ENCODE results near the gene TACR1. TPM values are rescaled to one million over a fixed set of nuclear protein-coding genes. Genes with fewer than 3 reads are reported as not detected.

TACR1 gene
- total and polyA plus RNA-seq, 2 of the 8 experiments (the other 6 are each of a cell fraction or from before 2014, with no cell fraction given): 0.09 to 0.37 TPM

DNA sequence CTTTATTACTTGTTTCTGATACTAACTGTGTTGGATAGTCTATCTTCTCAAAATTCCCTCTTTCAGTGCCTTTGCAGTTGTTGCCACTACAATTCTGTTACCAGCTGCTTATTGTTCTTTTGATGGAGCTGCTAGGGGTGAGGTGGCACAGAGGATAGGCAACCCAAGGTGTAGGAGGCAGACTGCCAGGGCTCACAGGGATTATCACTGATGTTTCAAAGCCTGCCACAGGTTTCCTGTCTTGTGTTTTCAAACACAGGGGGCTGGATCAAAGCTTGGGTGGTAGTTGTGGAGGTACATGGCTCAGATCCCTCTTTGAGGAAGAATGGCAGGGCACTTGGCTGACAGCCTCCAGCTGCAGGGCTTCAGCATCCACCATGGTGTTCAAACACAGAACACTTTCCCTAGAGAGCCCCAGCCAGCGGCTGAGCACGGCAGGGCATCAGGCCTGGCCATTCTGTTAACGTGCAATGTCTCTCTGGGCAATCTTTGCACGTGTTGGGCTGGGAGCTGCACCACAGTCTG, 153.7 kb downstream of the TACR1 start:
- POLR2A ChIA-PET (ENCODE audit: partially characterized antibody): no interaction called here
- H3K79me2 ChIP-seq (ENCODE audit: control insufficient read depth in 1 of 2, insufficient read depth in 2 of 2, low read length in 2 of 2): no peaks in the 10 kb centered on the region
- no peaks in the 10 kb centered on the region for H4K20me1 ChIP-seq (replicated peaks in 1 of 2; ENCODE audit: control insufficient read depth in 1 of 2, insufficient read depth in 2 of 2, low read length in 2 of 2)
- no peaks in the 10 kb centered on the region for H3K4me1 ChIP-seq (replicated peaks in 1 of 4; ENCODE audit: control insufficient read depth in 3 of 4, insufficient read depth in 4 of 4, low read length in 3 of 4)
- H3K4me2 ChIP-seq (ENCODE audit: insufficient read depth in 1 of 2, low read depth in 2 of 2, low read length in 2 of 2): no peak overlapping the region
- H2BK12ac ChIP-seq (ENCODE audit: low read depth, low read length): no peak overlapping the region; the same call in 1 of the 2 replicates
- H3K79me1 ChIP-seq (ENCODE audit: low read depth, low read length): no peaks in the 10 kb centered on the region
- no peak overlapping the region for H2BK20ac ChIP-seq (ENCODE audit: low read length)
- no peaks in the 10 kb centered on the region for H3K36me3 ChIP-seq (ENCODE audit: control insufficient read depth in 2 of 4, insufficient read depth in 4 of 4, low read length in 3 of 4)
- H2BK5ac ChIP-seq (ENCODE audit: low read depth, low read length): no peak overlapping the region
- no peaks in the 10 kb centered on the region for H3K9me3 ChIP-seq (ENCODE audit: insufficient read depth in 2 of 2, low read depth in 1 of 2, low read length in 1 of 2)
- 82% methylated on average over 4 of the region's 4 CpGs; no CpG with 5 or more reads in 1 of the 2 experiments for WGBS, 2 experiments (ENCODE audit: extremely low coverage in 1 of 2, insufficient coverage in 1 of 2, insufficient read length in 1 of 2, insufficient replicate concordance in 2 of 2, low coverage in 1 of 2, low lambda C conversion rate in 2 of 2, missing lambda C conversion rate in 1 of 2)
- H3K27ac ChIP-seq (ENCODE audit: low read depth, low read length): no peak overlapping the region
- H3K23ac ChIP-seq (ENCODE audit: insufficient read length): no peak overlapping the region
- DNase-seq (ENCODE audit: low read depth in 1 of 2, low spot score in 2 of 2) (no peak), FAIRE-seq (no peak)
- no peak overlapping the region for H2AFZ ChIP-seq (ENCODE audit: low read length)
- no peak overlapping the region for H2BK15ac ChIP-seq (ENCODE audit: low read length)
- CTCF ChIA-PET (ENCODE audit: partially characterized antibody): interaction anchor here (0.6 to 4.0 kb wide), 6 partner anchors 9 to 338 kb away, joined by 3 to 21 read pairs (median 3); no protein-coding TSS in a partner anchor
- H3K18ac ChIP-seq (ENCODE audit: extremely low read depth, low read length): no peak overlapping the region
- H3K4ac ChIP-seq (replicated peaks; ENCODE audit: insufficient read length, low read depth, low read length): no peak overlapping the region
- no peak overlapping the region for H4K91ac ChIP-seq (replicated peaks; ENCODE audit: insufficient read length, low read length)
- H2BK120ac ChIP-seq (replicated peaks; ENCODE audit: low read depth, low read length): no peak overlapping the region
- no peak overlapping the region for H2AK5ac ChIP-seq (ENCODE audit: low read depth, low read length)
- no peak overlapping the region for H3K9ac ChIP-seq (replicated peaks in 1 of 4; ENCODE audit: extremely low read depth in 1 of 4, low read depth in 3 of 4, low read length in 3 of 4)
- no peak overlapping the region for H3K14ac ChIP-seq (ENCODE audit: insufficient read length)
- no peaks in the 10 kb centered on the region for H3K27me3 ChIP-seq (replicated peaks in 1 of 4; ENCODE audit: control insufficient read depth in 3 of 4, extremely low read depth in 1 of 4, insufficient read depth in 3 of 4, low read length in 3 of 4)
- H4K5ac ChIP-seq (ENCODE audit: insufficient read length, low read depth, low read length): no peak overlapping the region
- no peaks in the 10 kb centered on the region for H3K23me2 ChIP-seq (ENCODE audit: low read depth, low read length)
- H3K56ac ChIP-seq (replicated peaks; ENCODE audit: insufficient read length, low read depth, low read length): no peak overlapping the region
- no peak overlapping the region for H4K8ac ChIP-seq (ENCODE audit: extremely low read depth, insufficient read depth, low read length)
- TF ChIP-seq CEBPB (IDR thresholded peaks at IDR 0.05; ENCODE audit: low read depth, low read length): no peak
- TF ChIP-seq POU5F1 (IDR thresholded peaks at IDR 0.05; ENCODE audit: low read depth, low read length): no peak
- no peak for TF ChIP-seq CREB1 (IDR thresholded peaks at IDR 0.05)
- TF ChIP-seq KDM4A (IDR thresholded peaks at IDR 0.05; ENCODE audit: low read depth, low read length, severe bottlenecking): no peak
- TF ChIP-seq SP1 (IDR thresholded peaks at IDR 0.05; ENCODE audit: low read depth, low read length): no peak
- TF ChIP-seq CBX5 (IDR thresholded peaks at IDR 0.05; ENCODE audit: low read depth, low read length): no peak
- no peak for TF ChIP-seq TAF7 (optimal IDR thresholded peaks at IDR 0.05; ENCODE audit: borderline replicate concordance, low read depth, low read length)
- TF ChIP-seq BRCA1 (IDR thresholded peaks at IDR 0.05; ENCODE audit: low read depth, low read length): no peak
- TF ChIP-seq KDM1A (IDR thresholded peaks at IDR 0.05; ENCODE audit: borderline replicate concordance, low read length): no peak
- no peak overlapping the region for H3K4me3 ChIP-seq (ENCODE audit: extremely low read depth in 1 of 4, insufficient read depth in 2 of 4, low read depth in 3 of 4, low read length in 4 of 4)

Measured in H1 (cell line).